Tongue (tissue), 2 donors: ENCODE results near the gene S100P. TPM values are rescaled to one million over a fixed set of nuclear protein-coding genes. Genes with fewer than 3 reads are reported as not detected.

ENCODE experiments used
- DNase-seq: peaks from one replicate; pipeline ENCODE4 v3.0.0-alpha.2; 2015
- total RNA-seq: library from RNA; depleted of rRNA; stranded (reverse); fragments of >200 nt; gene quantifications from one replicate; pipeline ENCODE4 v1.2.3, GENCODE V29; 2014

The S100P gene
- total RNA-seq, 1 donor from 2014 or later: 1.7 TPM

DNA sequence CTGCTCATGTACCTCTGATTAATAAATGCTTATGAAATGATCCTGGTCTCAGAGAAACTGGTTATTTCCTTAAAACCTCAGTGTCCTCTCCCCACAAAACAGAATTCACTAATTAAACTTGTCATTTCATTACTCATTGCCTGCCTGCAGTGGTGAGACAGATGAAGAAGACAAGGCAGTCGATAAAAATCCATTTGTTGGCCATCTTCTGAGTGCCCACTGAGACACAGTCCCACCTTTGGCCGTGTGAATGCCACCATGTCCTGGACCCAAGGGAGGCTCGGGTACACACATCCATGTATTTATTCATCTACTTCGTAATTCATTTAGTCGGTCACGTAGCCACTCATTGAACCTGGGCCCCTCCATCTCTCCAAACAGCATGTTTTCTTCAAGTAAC, 3.5 kb downstream of the S100P start:
- DNase-seq: no peak

GRCh38 chr4:6699388-6699787, 5.7 kb downstream of the S100P start:
- no peak for DNase-seq

DNA sequence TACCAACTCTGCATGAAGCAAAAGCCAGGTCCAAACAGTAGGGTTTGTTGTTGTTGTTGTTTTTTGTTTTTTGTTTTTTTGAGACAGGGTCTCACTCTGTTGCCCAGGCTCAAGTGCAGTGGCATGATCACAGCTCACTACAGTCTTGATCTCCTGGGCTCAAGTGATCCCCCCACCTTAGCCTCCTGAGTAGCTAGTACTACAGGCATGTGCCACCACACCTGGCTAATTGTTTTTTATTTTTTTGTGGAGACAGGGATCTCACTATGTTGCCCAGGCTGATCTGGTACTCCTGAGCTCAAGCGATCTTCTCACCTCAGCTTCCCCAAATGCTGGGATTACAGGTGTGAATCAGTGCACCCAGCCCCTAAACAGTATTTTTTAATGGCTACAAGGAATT, 6.2 kb downstream of the S100P start:
- no peak for DNase-seq

DNA sequence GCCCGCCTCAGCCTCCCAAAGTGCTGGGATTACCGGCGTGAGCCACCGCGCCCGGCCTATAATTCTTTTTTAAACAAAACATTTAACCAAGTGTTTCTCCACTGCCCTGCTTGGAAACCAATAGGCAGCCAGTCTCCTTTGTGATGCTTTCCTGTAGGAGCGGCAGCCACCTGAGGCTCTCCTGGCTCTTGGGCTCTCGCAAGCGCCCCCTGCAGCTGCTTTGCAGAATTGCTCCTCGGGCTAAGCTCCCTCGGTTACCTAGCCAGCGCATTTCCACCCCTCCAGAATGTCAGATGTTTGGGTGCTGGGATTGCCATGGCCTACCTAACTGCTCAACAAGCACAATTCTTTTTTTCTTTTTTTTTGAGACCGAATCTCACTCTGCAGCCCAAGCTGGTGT, 7.7 kb downstream of the S100P start:
- no peak for DNase-seq

DNA sequence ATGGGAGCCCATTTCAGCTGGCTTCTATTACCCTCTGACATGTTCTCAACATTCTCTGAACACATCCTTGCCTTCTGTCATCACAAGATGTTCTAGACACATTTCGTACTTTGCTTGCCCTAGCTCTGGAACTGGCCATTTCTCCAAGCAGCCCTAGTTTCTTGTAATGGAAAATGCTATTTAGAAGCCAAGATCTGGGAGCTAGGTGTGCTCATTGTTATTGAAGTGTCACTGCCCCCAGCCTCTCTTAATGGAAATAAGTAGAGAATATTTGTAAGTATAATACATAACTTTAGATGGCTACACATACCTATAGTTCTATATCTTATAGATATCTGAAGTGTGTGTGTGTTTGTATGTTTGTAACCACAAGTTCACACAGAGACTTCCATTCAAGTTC, 9.1 kb downstream of the S100P start:
- no peak for DNase-seq

DNA sequence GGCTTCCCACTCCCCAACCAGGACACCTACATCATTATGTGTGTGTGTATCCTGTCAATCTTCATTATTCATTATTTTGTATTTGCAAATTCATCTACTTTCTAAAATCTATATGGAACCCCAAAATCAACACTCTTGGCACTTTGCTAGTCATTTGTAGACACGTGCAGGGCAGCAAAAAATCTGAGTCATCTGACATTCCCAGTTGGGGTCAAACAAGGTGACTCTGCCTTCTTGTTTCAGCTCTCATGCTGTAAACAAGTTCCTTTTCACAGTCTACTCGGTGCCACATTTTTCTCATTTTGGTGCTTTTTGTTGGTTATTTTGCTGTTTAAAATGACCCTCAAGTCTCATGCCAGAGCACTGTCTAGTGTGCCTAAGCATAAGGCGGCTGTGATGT, 10.1 kb downstream of the S100P start:
- no peak for DNase-seq

GRCh38 chr4:6705646-6706045, 12.0 kb downstream of the S100P start:
- DNase-seq: no peak

GRCh38 chr4:6706173-6706572, 12.5 kb downstream of the S100P start:
- no peak for DNase-seq

DNA sequence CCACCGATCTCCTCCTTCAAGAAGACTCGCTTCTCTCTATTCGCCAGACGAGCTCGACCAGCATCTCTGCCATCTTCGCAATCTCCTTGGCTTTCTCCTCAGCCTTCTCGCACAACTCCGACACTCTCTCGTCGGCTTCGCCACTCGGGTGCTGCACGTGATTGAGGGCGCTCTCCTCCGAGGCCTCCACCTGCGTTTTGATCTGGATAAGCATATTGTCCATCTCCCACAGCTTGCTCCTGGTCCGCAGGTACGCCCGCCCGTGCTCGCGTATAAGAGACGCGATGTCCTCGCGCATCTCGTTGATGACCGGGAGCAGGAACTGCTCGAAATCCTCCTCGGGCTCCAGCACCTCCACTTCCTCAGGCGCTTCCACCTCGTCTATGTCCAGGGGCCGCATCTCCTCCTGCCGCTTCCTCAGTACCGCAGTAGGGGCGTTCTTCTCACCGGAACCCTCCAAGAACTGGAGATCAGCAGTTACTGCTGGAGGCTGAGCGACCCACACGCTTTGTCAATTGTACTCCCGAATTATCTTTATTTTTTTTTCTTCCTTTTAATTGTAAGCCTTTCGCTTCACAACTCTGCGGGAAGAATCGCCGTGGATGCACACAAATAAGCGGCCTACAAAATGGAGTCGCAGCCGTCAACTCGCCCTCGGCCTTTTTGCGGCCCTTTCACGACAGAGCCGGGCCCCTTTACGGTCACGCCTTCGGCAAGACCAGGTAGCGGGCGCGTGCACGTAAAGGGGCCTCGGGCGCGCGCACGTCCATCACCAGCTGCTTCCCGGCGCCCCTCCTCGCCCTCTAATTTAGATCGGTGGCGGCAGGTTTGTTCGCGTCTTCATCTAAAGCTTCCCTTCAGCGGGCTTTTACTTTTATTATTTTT, 15.8 kb downstream of the S100P start, which contains the start of gene MRFAP1L1:
Gene MRFAP1L1 (minus strand): TSS at position 636 of the 885 bp plus-strand sequence. CDS start 236 bp downstream, at position 400.
- peak; percentile 99 for DNase-seq

GRCh38 chr4:6710282-6710681, 16.6 kb downstream of the S100P start:
- DNase-seq: no peak

- DNase-seq: no peak
These were observed 17.3 kb downstream of the S100P start for GRCh38 chr4:6710996-6711395.

GRCh38 chr4:6714954-6715353, 21.3 kb downstream of the S100P start:
- no peak for DNase-seq

GRCh38 chr4:6715704-6716017, 22.0 kb downstream of the S100P start:
- DNase-seq: no peak

- peak; percentile 97 for DNase-seq
These were observed 22.6 kb downstream of the S100P start, which contains the start of gene BLOC1S4 for GRCh38 chr4:6716018-6716911. TSS of gene BLOC1S4 (plus strand) at chr4:6716174. CDS start at chr4:6716210, 36 bp downstream.

- DNase-seq: no peak
These were observed 23.4 kb downstream of the S100P start for GRCh38 chr4:6716958-6717655.

DNA sequence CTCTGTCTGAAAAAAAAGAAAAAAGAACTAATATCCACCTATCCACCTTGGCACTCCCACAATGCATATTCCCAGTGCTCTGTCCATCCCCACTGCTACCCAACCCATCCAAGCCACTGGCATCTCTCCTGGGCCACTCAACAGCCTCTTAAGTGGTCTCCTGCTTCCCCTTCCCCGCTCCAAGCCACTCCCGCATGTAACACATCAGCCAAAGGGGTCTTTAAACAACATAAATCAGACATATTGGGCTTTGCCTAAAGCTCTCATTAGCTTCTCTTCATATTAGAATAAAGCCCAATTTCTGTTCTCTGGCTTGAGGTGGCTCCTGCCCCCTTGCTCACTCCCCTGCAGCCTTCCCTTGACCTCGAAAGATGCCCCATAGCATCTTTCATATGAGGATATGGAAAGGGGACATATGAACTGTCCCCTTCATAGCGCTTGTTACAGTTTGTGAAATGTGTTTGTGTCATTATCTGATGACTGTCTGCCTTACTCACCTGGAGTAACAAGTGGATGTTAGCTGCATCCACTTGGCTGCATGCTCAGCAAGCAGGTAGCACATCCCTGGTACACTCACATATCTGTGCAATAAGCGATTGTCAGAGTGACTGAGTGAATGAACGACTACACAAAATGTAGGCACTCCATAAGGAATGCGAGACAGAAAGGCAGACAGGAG, 25.4 kb downstream of the S100P start:
- DNase-seq: no peak

DNA sequence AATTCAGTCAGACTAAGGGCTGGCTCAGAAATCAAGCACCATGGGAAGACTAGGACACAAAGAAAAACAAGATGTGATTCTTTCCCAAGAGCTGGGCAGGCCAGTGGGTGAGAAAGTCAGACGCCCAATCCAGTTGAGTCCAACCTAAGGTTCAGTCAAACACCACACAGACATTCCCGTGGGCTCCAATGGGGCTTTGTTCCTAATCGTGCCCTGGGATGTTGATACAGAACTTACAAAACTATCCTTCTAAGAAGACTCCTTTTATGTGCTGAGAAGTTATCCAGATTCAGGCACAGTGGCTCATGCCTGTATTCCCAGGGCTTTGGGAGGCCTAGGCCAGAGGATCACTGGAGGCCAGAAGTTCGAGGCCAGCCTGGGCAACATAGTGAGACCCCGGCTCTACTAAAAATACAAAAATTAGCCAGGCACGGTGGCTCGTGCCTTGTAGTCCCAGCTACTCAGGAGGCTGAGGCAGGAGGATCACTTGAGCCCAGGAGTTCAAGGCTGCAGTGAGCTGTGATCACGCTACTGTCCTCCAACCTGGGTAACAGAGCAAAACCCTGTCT, 26.0 kb downstream of the S100P start:
- DNase-seq: no peak

DNA sequence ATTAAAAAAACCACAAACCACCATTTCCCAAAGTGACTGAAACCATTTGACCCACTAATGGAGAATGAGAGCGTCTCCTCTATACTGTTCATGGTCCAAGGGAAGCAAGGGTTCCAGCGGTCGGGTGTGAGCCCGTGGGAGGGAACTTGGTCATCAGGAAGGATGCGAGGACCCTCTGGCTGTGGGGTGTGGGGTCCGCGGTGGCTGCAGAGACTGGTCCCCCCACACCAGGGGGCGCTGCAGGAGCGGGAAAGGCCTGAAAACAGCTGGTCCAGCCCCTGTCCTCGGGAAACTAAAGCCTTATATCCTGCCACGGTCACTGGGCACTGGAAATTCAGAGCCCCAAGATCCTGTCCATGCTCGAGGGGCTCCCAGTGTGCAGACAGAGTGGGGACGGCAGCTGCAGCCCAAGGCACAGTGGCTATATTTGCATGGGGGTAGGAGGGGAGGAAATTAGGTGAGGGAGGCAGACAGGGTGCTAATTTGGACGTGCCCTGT, 26.6 kb downstream of the S100P start:
- peak; percentile 92 for DNase-seq

DNA sequence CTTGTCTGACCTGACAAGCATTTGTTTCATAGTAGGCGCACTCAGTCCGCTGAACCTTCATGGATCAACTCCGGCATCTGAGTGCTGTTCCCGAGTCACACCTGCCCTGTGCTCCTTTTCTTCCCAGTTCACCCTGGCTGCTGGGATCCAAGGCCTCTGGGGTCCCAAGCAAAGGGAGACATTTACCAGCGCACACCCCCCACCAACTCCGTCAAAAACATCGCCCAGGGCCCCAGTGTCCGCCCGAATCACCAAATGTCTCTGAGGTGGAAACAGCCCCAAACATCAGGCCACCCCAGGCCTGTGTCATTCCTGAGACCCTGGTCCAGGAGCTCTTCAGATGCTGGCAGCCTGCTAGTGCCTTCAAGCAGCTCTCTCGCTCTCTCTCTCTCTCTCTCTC, 27.4 kb downstream of the S100P start:
- no peak for DNase-seq

DNA sequence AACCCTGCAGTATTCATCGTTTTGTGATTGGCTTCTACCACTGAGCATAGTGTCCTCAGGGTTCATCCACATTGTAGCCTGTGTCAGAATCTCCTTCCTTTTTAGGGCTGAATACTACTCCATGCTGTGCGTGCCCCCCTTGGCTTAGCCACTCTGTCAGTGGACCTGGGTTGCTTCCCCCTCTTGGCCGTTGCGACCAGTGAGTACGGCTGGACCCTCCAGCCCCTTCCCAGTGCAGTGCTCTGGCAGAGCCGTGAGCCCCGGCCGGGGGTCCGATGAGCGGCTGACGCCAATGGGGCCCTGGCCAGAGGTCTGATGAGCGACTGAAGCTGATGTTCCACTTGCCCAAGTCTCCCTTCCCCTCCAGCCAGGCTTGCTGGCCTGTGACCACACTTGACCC, 29.2 kb downstream of the S100P start:
- DNase-seq: no peak

DNA sequence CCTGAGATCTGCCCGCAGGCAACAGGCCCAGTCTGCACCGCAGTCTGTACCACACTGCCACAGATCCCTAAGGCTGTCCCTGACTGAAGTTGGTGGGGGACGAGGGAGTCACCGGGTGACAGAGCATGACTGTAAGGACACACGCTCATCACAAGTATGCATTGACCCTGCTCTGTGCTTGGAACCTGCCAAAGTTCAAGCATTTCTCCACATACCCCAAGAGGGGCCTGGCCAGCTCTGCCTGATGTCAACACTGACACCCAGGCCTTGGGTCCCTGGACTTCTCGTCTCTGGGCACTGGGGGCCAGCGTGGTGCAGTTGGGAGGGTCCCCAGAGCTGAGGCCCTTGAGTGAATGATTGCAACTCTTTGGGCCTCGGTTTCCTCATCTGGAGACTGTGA, 30.2 kb downstream of the S100P start:
- DNase-seq: no peak
